ENCODE data around the gene SESN1.

SESN1 gene

GRCh38 chr6:108974201-108974600, 120.4 kb downstream of the SESN1 start:
- TF ChIP-seq GABPA (IDR thresholded peaks at IDR 0.05; ENCODE audit: low read depth) (no peak), SPI1 (IDR thresholded peaks at IDR 0.05; ENCODE audit: borderline replicate concordance, low read depth) (no peak), POLR2AphosphoS5 (IDR thresholded peaks at IDR 0.05; ENCODE audit: low read depth) (no peak)
- TF ChIP-seq, protein P1, sequence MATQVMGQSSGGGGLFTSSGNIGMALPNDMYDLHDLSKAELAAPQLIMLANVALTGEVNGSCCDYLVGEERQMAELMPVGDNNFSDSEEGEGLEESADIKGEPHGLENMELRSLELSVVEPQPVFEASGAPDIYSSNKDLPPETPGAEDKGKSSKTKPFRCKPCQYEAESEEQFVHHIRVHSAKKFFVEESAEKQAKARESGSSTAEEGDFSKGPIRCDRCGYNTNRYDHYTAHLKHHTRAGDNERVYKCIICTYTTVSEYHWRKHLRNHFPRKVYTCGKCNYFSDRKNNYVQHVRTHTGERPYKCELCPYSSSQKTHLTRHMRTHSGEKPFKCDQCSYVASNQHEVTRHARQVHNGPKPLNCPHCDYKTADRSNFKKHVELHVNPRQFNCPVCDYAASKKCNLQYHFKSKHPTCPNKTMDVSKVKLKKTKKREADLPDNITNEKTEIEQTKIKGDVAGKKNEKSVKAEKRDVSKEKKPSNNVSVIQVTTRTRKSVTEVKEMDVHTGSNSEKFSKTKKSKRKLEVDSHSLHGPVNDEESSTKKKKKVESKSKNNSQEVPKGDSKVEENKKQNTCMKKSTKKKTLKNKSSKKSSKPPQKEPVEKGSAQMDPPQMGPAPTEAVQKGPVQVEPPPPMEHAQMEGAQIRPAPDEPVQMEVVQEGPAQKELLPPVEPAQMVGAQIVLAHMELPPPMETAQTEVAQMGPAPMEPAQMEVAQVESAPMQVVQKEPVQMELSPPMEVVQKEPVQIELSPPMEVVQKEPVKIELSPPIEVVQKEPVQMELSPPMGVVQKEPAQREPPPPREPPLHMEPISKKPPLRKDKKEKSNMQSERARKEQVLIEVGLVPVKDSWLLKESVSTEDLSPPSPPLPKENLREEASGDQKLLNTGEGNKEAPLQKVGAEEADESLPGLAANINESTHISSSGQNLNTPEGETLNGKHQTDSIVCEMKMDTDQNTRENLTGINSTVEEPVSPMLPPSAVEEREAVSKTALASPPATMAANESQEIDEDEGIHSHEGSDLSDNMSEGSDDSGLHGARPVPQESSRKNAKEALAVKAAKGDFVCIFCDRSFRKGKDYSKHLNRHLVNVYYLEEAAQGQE (IDR thresholded peaks at IDR 0.05; ENCODE audit: insufficient replicate concordance, low read depth) = no peak
- TF ChIP-seq, protein P2, sequence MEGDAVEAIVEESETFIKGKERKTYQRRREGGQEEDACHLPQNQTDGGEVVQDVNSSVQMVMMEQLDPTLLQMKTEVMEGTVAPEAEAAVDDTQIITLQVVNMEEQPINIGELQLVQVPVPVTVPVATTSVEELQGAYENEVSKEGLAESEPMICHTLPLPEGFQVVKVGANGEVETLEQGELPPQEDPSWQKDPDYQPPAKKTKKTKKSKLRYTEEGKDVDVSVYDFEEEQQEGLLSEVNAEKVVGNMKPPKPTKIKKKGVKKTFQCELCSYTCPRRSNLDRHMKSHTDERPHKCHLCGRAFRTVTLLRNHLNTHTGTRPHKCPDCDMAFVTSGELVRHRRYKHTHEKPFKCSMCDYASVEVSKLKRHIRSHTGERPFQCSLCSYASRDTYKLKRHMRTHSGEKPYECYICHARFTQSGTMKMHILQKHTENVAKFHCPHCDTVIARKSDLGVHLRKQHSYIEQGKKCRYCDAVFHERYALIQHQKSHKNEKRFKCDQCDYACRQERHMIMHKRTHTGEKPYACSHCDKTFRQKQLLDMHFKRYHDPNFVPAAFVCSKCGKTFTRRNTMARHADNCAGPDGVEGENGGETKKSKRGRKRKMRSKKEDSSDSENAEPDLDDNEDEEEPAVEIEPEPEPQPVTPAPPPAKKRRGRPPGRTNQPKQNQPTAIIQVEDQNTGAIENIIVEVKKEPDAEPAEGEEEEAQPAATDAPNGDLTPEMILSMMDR (IDR thresholded peaks at IDR 0.05; ENCODE audit: insufficient read depth, low read length) = no peak
- no peak for DNase-seq (ENCODE audit: low read depth in 1 of 2, low spot score in 1 of 2)
- H3K27ac ChIP-seq (replicated peaks) = no peak overlapping the region
- H3K27me3 ChIP-seq (ENCODE audit: insufficient read depth, poor library complexity, severe bottlenecking) = no peaks in the 10 kb centered on the region
- no peak overlapping the region for H3K4me3 ChIP-seq (replicated peaks; ENCODE audit: insufficient read depth, low read length)

GRCh38 chr6:108969776-108970175, 124.9 kb downstream of the SESN1 start:
- Histone ChIP-seq H3K4me3 (replicated peaks; ENCODE audit: insufficient read depth, low read length) (no peak overlapping the region), H3K27ac (replicated peaks) (no peak overlapping the region), H3K27me3 (ENCODE audit: insufficient read depth, poor library complexity, severe bottlenecking) (no peaks in the 10 kb centered on the region)
- TF ChIP-seq, protein P1 (IDR thresholded peaks at IDR 0.05; ENCODE audit: insufficient replicate concordance, low read depth) = no peak
- no peak for TF ChIP-seq GABPA (IDR thresholded peaks at IDR 0.05; ENCODE audit: low read depth)
- TF ChIP-seq, protein P2 (IDR thresholded peaks at IDR 0.05; ENCODE audit: insufficient read depth, low read length) = no peak
- TF ChIP-seq SPI1 (IDR thresholded peaks at IDR 0.05; ENCODE audit: borderline replicate concordance, low read depth) = no peak
- TF ChIP-seq POLR2AphosphoS5 (IDR thresholded peaks at IDR 0.05; ENCODE audit: low read depth) = no peak
- no peak for DNase-seq (ENCODE audit: low read depth in 1 of 2, low spot score in 1 of 2)

- Histone ChIP-seq H3K27ac (replicated peaks) (peak overlapping the region; percentile 76), H3K27me3 (ENCODE audit: insufficient read depth, poor library complexity, severe bottlenecking) (no peaks in the 10 kb centered on the region), H3K4me3 (replicated peaks; ENCODE audit: insufficient read depth, low read length) (no peak overlapping the region)
- DNase-seq (ENCODE audit: low read depth in 1 of 2, low spot score in 1 of 2) = peak in 1 of 2 experiments; percentile 55
- TF ChIP-seq, protein P1 (IDR thresholded peaks at IDR 0.05; ENCODE audit: insufficient replicate concordance, low read depth) = no peak
- TF ChIP-seq GABPA (IDR thresholded peaks at IDR 0.05; ENCODE audit: low read depth) (no peak), SPI1 (IDR thresholded peaks at IDR 0.05; ENCODE audit: borderline replicate concordance, low read depth) (no peak), POLR2AphosphoS5 (IDR thresholded peaks at IDR 0.05; ENCODE audit: low read depth) (no peak)
- TF ChIP-seq, protein P2 (IDR thresholded peaks at IDR 0.05; ENCODE audit: insufficient read depth, low read length) = no peak
Observed at GRCh38 chr6:108968325-108969316, 126.0 kb downstream of the SESN1 start.

Measured in HL-60 (cell line).